NCI-H2107 treated with DMSO at 0.1 percent for 48 hours (cell line): ENCODE measurements around the gene BANK1.

Source experiments
- DNase-seq: peaks from one replicate; lab custom pipeline; 2025; ENCODE audit not compliant: unreplicated experiment; lab: John Stamatoyannopoulos, UW

Gene BANK1, protein sequence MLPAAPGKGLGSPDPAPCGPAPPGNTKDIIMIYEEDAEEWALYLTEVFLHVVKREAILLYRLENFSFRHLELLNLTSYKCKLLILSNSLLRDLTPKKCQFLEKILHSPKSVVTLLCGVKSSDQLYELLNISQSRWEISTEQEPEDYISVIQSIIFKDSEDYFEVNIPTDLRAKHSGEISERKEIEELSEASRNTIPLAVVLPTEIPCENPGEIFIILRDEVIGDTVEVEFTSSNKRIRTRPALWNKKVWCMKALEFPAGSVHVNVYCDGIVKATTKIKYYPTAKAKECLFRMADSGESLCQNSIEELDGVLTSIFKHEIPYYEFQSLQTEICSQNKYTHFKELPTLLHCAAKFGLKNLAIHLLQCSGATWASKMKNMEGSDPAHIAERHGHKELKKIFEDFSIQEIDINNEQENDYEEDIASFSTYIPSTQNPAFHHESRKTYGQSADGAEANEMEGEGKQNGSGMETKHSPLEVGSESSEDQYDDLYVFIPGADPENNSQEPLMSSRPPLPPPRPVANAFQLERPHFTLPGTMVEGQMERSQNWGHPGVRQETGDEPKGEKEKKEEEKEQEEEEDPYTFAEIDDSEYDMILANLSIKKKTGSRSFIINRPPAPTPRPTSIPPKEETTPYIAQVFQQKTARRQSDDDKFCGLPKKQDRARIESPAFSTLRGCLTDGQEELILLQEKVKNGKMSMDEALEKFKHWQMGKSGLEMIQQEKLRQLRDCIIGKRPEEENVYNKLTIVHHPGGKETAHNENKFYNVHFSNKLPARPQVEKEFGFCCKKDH

DNA sequence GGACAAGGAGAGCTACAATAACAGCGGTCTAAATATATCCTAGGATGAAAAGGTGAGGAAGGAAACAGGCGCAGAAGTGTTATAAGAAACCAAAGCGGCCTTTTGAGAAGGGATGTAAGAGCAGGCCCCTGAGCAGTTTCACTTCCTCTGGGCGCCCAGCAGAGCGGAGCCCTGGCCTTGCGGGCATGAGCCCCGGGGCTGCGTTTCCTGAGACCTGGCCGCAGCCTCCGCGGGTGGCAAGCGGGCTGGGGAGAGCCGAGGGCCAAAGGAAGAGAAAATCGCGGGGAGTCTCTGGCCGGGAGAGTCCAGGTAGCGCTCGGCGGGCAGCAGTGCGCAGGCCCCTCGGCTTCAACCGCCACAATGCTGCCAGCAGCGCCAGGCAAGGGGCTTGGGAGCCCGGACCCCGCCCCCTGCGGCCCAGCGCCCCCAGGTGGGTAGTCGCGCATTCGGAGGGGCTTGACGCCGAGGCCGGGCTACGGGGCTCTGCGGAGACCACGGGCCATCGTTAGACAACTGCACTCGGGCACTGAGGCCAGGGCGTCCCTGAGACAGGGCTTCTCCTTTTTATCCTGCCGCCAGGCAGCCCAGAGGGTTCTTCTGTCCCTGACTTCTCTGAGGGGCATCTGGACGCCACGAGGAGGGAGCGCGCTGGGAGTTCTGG lies at the start of gene BANK1:
Gene BANK1, plus strand, starts transcription at position 210 of the 661 bp plus-strand sequence. Its CDS starts 151 bp downstream, at position 361.
- peak; percentile 7 for DNase-seq

DNA sequence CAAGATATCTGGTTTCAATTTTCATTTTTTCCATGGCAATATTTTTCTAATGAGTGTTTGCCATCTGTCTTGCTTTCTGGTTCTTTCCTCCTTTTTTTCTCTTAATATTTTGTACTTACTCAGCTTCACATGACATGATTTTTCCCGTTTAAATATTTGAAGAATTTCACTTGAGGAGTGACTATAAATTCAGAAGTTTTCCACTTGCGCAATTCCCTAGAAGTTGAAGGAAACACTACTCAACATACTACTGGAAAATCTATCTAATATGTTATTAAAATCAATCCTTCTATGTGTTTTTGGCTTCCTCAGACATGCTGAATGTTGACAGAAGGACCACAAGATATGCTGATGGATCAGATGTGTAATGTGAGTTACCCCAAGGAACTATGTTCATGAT lies 36.8 kb upstream of the BANK1 start:
- DNase-seq = no peak

DNA sequence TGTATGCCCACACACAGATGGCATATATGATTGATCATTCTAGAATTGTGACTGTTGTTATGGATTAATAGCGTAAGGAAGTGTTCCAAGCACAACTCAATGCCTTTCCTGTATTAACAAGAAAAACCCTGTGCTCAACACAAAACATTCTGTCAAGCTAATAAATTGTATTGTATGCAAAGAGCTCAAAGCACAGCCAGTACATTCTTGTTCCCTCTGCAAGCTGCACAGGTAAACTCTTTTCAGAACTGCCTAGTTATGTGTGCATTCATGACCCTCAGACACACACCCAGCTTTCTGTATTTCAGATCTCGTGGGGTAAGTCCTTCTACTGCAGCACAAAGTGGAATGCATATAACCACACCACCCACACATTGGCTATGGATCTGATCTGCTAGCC lies 34.3 kb upstream of the BANK1 start:
- no peak for DNase-seq

DNA sequence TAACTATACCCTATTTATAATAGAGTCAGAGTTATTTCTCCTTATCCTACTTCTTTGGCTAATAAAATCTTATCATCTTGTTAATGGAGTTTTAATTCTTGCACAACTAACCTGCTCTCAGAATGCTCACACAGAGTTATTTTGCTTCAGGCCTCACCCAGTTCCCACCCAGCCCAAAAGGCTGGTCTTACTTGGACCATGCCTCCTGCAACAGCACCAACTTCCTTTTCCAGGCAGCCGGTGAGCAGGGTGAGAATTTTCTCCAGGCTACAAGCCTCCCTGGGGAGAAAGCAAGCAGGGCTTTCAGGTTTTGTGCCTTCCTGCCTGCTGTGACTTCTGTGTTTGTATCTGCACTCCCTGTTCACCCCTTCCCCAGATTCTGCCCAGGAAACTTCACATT lies 29.1 kb upstream of the BANK1 start:
- DNase-seq = no peak

DNA sequence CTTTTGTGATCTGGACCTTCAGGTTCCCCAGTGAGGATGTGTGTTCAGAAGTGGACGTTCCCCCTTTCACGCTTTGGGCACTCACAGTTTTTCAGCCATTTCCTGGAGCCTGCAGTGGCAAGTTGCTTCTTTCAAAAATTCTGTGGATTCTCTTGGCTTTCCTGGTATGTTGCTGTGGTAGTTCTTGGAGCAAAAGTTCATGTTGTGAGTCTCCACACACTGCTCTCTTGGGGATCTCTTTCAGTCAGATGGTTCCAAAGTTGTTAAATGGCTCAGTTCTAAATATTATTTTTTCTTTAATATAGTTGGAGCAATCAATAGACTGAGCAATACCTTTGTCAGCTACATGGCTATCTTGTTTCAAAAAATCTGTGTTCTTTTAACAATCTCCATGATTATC lies 28.5 kb upstream of the BANK1 start:
- no peak for DNase-seq

DNA sequence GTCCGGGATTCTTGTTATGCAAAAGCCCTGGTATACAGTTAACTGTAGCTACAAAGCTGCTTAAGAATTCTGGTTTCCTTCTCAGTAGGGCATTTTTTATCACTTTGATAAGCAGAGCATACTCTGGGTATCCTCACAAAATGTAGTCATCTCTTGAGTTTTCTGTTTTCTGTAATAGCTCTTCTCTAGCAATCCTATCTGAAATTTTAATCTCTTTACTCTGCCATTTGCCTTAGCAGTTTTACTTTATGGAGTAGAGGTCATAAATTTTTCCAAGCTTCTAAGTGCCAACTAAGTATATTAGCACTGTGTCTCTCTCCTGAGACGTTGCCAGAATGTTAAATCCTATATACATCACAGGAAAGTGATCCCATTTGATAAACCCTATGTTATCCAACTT lies 28.0 kb upstream of the BANK1 start:
- no peak for DNase-seq

DNA sequence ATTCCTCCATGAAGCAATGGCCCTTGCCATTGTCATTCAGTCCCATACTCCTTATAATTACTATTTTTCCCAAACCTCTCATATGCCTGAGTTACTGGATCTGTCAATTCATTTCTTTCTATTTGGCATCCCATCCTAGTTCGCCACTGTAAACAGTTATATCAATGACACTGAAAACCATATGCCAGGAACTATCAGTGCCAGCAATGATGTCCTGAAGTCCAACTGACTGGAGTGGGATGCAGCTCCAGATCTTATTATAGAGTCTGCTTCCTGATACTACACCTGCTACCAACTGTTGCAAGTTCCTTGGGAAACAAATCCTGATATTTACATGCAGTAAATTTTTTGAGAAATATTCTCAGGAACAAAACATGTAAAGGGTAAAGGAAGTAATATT lies 27.0 kb upstream of the BANK1 start:
- DNase-seq = no peak

DNA sequence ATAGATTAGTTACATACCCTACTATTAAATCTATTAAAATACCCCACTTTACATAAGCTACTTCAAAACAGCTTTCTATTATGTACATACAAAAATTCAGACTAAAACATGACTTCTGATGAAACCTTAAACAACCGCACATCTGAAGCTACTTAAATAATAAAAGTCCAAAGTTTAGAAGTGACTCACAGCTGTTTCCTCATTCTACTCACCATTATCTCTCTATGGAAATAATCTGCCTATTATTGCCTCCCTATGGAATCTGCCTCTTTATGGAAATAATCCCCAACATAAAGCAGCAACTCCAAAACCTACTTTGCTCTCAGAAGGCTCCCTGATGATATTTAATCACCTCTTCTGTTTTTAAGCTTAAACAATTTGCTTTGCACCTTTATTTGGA lies 15.7 kb upstream of the BANK1 start:
- DNase-seq = no peak

DNA sequence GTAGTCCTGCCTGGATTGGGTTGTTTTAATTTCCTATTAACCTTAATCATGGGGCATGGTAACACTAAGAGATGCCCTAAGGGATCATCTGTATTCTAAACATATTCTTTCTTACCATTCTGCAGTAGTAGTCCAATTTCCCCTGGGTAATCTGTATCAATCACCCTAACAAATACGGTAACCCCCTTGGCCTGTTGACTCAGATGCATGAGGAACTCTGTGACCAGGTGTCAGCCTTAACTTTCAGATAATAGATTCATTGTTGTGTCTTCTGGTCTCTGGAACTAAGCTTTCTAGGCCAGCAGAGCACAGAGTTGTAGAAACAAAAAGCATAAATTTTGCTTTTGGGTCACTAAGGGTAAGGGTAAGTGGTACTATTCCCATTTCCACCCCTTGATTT lies 13.1 kb upstream of the BANK1 start:
- DNase-seq = no peak

DNA sequence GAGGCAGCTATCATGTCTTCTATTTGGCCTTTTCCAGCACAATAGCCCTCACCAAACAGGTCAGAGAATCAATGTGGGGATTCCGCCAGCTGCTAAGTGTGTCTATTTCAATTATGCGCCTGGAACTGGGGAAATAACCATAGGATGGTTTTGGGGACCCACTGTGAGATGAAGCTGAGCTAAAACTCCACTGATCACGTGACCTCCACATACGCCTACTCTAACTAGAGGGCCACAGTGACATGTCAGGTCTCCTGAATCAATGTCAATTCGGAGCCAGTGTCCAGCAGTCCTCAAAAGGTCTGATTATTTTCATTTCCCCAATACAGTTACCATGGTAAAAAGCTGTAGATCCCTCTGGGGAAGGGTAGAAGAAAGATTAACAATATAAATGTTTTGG lies 10.2 kb upstream of the BANK1 start:
- no peak for DNase-seq

DNA sequence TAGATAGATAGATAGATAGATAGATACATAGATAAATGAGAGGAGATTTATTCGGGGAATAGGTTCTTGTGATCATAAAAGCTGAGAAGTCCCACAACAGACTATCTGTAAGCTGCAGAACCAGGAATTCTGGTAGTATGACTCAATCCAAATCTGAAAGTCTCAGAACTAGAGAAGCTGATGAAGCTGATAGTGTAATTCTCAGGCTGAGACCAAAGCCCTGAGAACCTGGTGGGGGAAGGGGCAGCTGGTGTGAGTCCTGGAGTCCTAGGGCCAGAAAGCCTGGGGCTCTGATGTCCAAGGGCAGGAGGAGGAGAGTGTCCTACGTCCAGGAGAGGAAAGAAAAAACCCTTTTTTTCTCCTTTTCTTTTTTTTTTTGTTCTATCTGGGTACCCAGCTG lies 8.0 kb upstream of the BANK1 start:
- no peak for DNase-seq

DNA sequence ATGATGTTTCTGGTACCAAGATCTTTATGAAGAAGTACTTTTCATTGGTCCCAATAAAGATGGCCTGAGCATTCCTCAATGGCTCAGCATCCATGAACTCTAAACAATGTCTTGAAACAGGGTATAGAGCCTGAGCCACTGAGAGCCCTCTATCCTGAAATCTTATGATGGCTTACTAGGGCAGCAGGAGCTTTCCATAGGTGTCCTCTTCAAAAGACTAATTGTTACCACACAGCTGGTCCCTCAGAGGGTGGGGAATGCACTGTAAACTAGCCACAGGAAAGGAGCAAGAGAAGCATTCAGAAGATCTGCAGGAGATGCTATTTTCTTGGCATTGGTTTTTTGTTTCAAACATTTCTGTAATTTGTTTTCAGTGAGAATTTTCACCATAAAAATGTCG lies 5.6 kb upstream of the BANK1 start:
- no peak for DNase-seq

DNA sequence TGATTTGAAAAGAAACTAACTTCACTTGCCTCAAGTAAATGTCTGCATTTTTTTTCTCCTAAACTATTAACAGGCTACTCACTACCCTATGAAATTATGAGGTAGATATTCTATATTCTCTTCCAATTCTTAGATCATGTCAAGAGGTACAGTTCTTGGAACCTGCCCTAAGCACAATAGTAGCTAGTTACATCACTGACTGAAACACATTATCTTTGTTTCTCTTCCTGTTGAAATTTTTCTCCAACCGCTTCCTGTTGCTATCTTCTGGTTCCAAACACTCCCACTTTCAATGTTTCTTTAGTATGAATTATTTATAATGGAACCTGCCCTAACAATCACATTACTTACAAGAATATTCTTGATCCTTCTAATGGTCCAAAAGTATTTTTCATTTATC lies 5.0 kb upstream of the BANK1 start:
- DNase-seq = no peak

DNA sequence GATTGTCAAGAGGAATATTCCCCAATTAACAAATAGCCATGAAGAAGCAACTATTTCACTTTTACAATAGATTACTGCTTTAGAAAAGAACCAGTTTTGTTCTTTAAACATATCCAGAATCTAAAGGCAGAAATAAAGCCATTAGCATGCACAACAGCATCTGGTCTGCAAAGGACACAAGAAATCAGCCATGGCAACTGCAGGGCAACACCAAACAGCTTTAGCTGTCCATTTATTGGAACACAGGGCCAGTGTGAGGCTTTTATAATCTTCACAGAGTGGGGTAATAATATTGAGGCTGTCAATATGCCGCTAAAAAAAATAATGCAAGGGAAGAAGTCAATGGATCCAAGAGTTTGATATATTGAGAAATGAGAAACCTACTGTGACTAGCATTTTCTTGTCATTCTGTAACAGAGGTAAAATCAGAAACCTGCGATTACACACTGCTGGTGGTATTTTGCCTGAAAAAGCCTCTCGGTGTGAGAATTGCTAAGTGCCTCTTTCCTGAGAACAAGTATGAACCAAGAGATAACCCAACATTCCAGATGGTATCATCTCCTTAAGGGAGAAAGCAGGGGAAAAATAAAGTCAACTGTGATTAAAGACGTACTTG lies 2.7 kb upstream of the BANK1 start:
- no peak for DNase-seq

DNA sequence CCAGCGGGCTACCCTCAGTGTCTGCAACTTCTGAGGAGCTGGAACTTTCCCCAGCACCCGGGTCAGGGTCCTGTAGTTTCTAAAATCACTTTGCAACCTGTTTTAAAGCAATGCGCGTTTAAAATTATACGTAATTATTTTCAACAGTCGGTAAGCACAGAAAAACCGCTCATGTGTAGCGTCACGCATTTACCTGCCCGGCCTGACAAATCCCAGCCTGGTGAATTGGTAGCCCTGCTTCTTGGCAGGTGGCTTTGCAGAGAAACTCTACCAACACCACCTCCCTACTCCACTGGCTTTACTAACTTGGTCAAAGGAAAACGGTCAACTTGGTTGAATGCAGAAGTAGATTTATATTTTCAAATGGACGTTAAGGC lies 640 bp downstream of the BANK1 start:
- peak; percentile 7 for DNase-seq

DNA sequence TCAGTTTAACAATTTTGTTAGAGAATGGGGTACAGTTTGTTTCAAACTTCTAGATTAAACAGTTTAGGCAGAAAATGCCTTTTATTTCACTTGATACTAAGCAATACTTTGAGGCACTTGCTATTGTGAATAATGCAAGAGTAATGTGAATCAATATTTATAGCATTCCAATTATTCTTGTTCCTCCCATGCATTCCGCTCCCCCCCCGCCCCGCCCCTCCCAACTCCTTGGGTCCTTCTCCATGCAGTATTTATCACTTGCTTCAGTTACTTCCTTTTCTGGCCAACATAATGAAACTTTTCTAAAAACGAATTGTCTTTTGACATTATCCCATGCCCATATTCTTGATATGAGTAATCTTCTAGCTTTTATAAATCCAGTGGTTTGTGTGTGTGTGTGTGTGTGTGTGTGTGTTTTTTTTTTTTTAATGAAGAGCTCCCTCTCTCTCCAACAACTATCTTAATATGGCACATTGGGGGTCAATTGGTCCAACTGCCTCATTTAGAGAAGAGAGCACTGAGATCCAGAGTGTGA lies 1.6 kb downstream of the BANK1 start:
- no peak for DNase-seq

DNA sequence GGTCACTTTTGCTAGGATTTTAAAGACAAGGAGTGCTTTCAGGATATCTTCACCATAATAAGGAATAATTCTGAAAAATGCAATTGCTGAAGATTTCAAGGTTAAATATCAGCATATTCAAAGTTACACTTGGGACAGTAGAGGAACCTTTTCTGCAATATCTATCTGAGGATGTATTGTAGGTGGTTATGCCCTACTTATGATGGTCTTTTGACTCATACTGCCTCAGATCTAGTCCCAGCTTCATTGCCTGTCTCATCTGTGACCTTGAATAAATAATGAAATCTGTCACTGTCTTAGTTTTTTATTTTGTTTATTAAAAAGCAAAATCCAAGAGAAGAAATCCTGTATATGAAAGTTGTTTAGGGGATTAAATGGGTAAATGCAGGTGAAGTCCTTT lies 2.9 kb downstream of the BANK1 start:
- no peak for DNase-seq

DNA sequence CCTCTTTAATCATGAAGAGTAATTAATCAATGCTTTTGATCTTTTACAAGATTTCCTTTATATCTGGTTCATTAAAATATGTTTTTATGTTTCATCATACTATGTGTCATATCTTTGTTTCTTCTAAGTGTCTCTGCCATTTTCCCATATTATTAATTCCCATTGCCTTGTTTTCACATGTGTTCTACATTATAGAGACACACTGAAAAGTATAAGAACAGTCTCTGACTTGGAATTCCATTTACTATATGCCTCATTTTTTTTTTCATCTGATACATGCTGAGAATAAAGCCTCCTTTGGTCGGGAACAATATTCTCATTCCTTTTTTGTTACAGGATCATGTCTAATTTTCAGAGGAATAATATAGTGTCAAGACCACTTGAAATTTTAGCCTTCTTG lies 4.3 kb downstream of the BANK1 start:
- DNase-seq = no peak

DNA sequence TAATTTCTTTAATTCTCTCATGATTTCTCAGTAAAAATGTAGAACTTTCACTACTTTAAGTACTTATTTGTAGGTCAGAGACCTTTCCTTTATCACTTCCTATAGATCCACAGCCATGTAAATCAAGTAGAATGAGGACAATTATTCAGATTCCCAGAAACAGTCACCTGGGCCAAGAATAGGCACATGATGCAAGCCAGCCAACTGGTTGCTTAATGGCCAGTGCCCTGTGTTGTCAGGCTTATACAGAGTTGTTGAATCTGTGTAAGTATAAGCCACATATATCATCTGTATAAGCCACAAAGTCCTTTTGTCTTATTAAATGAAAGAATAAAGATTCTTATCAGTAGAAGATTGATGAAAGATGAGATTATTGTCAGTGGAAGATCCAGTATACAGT lies 5.2 kb downstream of the BANK1 start:
- no peak for DNase-seq

DNA sequence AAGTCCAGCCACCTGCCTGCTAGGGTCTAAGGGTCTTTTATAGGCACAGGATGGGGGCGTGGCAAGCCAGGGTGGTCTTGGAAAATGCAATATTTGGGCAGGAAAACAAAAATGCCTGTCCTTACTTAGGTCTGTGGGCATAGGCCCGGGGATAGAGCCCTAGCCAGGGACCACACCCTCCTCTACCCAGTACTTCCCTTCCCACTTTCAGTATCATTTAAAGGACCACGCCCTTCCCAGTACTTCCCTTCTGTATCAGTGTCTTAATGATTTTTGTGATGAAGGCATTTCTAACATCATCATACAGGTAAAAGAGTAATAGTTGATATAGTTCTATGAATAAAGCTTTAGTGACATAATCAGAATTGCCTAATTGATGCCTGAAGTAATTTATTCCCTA lies 11.4 kb downstream of the BANK1 start:
- no peak for DNase-seq

DNA sequence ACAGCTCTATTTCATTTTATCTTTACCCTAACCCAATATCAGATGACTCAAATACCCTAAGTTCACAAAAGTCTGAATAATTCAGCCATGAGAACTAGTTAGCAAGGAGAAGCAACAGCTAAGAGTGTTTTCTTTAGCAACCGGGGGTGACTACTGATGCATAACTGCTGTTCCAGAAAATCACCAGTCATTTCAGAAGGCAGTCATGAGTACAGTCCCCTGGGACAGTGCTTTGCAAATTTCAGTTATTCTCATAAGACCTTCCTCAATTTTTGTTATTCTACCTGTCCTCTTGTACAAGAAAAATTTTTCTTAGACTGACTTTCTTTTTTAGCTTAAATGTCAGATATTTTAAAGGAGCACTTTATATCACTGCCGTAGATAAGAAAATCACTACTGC lies 16.4 kb downstream of the BANK1 start:
- no peak for DNase-seq
